Activated naive CD8-positive, alpha-beta T cell treated with anti-CD3 and anti-CD28 coated beads for 36 hours (primary cell): ENCODE measurements around the gene SPDYE5. TPM values are rescaled to one million over a fixed set of nuclear protein-coding genes. Genes with fewer than 3 reads are reported as not detected.
"Not testable (repeated sequence)": the region's sequence is repeated elsewhere in the genome, so short reads cannot be mapped to it uniquely, and the experiment has no call there.

ENCODE experiments used
- DNase-seq: peaks from one replicate; pipeline ENCODE4 v3.0.0; 2021
- H3K27ac Mint-ChIP-seq: one replicate; pipeline ENCODE4 v1.8.0; 2022; ENCODE audit warnings: mild to moderate bottlenecking, moderate library complexity, mixed read lengths
- H3K27me3 Mint-ChIP-seq: one replicate; pipeline ENCODE4 v1.8.0; 2022; ENCODE audit warnings: mild to moderate bottlenecking, mixed read lengths
- H3K36me3 Mint-ChIP-seq: one replicate; pipeline ENCODE4 v1.8.0; 2021; ENCODE audit warnings: mild to moderate bottlenecking, mixed read lengths
- H3K4me1 Mint-ChIP-seq: one replicate; pipeline ENCODE4 v1.8.0; 2021; ENCODE audit warnings: mixed read lengths
- H3K4me3 Mint-ChIP-seq: one replicate; pipeline ENCODE4 v1.8.0; 2022; ENCODE audit warnings: mild to moderate bottlenecking, moderate library complexity, mixed read lengths
- H3K9me3 Mint-ChIP-seq: one replicate; pipeline ENCODE4 v1.8.0; 2022; ENCODE audit warnings: mixed read lengths
- total RNA-seq, 2 experiments: library from RNA; stranded (reverse); gene quantifications; one replicate each; pipeline ENCODE4 v1.2.3, GENCODE V29; 2021

Gene SPDYE5, protein sequence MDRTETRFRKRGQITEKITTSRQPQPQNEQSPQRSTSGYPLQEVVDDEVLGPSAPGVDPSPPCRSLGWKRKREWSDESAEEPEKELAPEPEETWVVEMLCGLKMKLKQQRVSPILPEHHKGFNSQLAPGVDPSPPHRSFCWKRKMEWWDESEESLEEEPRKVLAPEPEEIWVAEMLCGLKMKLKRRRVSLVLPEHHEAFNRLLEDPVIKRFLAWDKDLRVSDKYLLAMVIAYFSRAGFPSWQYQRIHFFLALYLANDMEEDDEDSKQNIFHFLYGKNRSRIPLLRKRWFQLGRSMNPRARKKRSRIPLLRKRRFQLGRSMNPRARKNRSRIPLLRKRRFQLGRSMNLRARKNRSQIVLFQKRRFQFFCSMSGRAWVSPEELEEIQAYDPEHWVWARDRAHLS
- not detected for total RNA-seq

DNA sequence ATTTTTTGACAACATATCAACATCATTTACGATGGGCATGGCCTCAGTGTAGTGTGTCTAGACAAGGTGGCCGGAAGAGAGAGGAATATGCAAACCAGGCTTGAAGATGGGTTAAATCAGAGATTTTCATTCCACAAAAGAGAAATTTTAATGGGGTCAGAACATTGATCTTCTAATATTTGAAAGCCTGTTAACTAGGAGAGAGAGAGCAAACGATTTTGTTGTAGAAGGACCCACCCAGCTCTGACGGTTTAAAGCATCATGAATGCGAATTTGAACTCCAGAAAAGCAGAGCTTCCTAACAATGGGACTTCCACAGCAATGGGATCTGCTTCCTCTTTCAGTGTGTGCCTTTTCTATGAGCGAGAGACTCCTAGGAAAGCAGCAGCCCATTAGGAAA lies at the start of gene SPDYE5:
Gene SPDYE5 (plus strand): TSS at position 301 of the 400 bp plus-strand sequence. CDS start 1,728 bp downstream, outside the sequence.
- not testable (repeated sequence) for DNase-seq, H3K4me3 Mint-ChIP-seq, H3K36me3 Mint-ChIP-seq, H3K9me3 Mint-ChIP-seq, H3K27me3 Mint-ChIP-seq, H3K4me1 Mint-ChIP-seq, H3K27ac Mint-ChIP-seq

- Mint-ChIP-seq H3K4me1 (peaks cover 13% of the 10 kb centered on the region), H3K27ac (peak overlapping the region; percentile 94), H3K36me3 (peaks cover 17% of the 10 kb centered on the region), H3K4me3 (peak overlapping the region; percentile 91)
- not testable (repeated sequence) for H3K9me3 Mint-ChIP-seq, H3K27me3 Mint-ChIP-seq
- peak; percentile 22 for DNase-seq
Measured at GRCh38 chr7:75442465-75443111, 49.5 kb upstream of the SPDYE5 start.

DNA sequence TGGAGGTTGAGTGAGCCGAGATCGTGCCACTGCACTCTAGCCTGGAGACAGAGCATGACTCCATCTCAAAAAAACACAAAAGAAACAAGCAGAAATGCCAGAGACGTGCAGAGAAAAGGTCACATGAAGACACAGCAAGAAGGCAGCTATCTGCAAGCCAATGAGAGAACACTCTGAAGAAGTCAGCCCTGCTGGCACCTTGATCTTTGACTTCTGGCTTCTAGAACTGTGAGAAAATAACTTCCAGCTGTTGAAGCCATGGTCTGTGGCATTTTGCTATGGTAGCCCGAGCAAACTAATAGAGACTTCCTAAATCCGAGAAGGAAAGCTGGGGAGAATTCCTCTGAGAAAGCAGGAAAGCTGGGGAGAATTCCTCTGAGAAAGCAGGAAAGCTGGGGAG lies 42.2 kb upstream of the SPDYE5 start:
- not testable (repeated sequence) for H3K4me1 Mint-ChIP-seq, DNase-seq, H3K27ac Mint-ChIP-seq, H3K27me3 Mint-ChIP-seq, H3K36me3 Mint-ChIP-seq, H3K9me3 Mint-ChIP-seq, H3K4me3 Mint-ChIP-seq

GRCh38 chr7:75452494-75452955 lies 39.6 kb upstream of the SPDYE5 start:
- not testable (repeated sequence) for H3K27ac Mint-ChIP-seq, H3K4me3 Mint-ChIP-seq, H3K27me3 Mint-ChIP-seq, H3K36me3 Mint-ChIP-seq, H3K4me1 Mint-ChIP-seq, DNase-seq, H3K9me3 Mint-ChIP-seq

- H3K4me3 Mint-ChIP-seq, H3K27ac Mint-ChIP-seq, H3K36me3 Mint-ChIP-seq: not testable (repeated sequence)
Measured at GRCh38 chr7:75456403-75456802, 35.7 kb upstream of the SPDYE5 start.

DNA sequence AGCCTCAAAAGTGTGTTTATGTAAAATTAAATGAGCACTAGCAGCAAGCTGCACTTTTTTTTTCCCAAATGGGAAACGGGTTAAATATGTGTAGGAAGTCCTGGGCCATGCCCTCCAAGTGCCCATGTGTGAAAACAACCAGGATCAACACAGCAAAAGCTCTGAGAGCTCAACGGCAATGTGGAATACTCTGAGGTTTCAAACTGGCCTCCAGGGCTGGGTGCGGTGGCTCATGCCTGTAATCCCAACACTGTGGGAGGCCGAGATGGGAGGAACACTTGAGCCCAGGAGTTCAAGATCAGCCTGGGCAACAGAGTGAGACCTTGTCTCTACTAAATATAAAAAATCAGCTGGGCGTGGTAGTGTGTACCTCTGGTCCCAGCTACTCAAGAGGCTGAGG lies 34.1 kb upstream of the SPDYE5 start:
- not testable (repeated sequence) for H3K9me3 Mint-ChIP-seq, H3K27me3 Mint-ChIP-seq, H3K27ac Mint-ChIP-seq

More at GRCh38 chr7:75456403-75456802, 35.7 kb upstream of the SPDYE5 start:
- not testable (repeated sequence) for DNase-seq, H3K9me3 Mint-ChIP-seq, H3K27me3 Mint-ChIP-seq, H3K4me1 Mint-ChIP-seq

GRCh38 chr7:75460541-75460940 lies 31.6 kb upstream of the SPDYE5 start:
- H3K36me3 Mint-ChIP-seq, H3K27ac Mint-ChIP-seq, H3K4me3 Mint-ChIP-seq, DNase-seq, H3K4me1 Mint-ChIP-seq, H3K27me3 Mint-ChIP-seq, H3K9me3 Mint-ChIP-seq: not testable (repeated sequence)

More for the DNA sequence above, 34.1 kb upstream of the SPDYE5 start:
- H3K4me1 Mint-ChIP-seq, H3K36me3 Mint-ChIP-seq, H3K4me3 Mint-ChIP-seq, DNase-seq: not testable (repeated sequence)

- not testable (repeated sequence) for H3K9me3 Mint-ChIP-seq, H3K4me3 Mint-ChIP-seq, H3K4me1 Mint-ChIP-seq, H3K27ac Mint-ChIP-seq, H3K27me3 Mint-ChIP-seq, DNase-seq
- peaks cover 24% of the 10 kb centered on the region for H3K36me3 Mint-ChIP-seq
Measured at GRCh38 chr7:75470166-75470565, 22.0 kb upstream of the SPDYE5 start.

DNA sequence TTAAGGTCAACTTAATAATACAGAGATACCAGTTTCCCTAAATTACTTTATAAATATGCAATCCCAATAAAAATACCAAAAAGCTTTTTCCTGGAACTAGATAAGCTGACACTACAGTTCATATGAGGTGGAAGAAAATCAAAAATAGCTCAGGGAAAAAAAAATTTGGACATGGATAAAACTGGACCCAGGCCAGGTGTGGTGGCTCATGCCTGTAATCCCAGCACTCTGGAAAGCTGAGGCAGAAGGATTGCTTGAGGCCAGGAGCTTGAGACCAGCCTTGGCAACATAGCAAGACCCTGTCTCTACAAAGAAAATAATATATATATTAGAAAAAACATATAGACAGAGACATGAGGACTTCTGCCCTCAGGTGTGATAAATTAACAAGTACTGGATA lies 14.7 kb upstream of the SPDYE5 start:
- not testable (repeated sequence) for H3K9me3 Mint-ChIP-seq, H3K27me3 Mint-ChIP-seq, DNase-seq, H3K4me1 Mint-ChIP-seq, H3K27ac Mint-ChIP-seq, H3K4me3 Mint-ChIP-seq
- H3K36me3 Mint-ChIP-seq: peaks cover 13% of the 10 kb centered on the region

GRCh38 chr7:75480313-75480712 lies 11.8 kb upstream of the SPDYE5 start:
- not testable (repeated sequence) for H3K4me1 Mint-ChIP-seq, H3K27me3 Mint-ChIP-seq, H3K4me3 Mint-ChIP-seq, H3K27ac Mint-ChIP-seq, DNase-seq, H3K9me3 Mint-ChIP-seq
- peaks cover 15% of the 10 kb centered on the region for H3K36me3 Mint-ChIP-seq

DNA sequence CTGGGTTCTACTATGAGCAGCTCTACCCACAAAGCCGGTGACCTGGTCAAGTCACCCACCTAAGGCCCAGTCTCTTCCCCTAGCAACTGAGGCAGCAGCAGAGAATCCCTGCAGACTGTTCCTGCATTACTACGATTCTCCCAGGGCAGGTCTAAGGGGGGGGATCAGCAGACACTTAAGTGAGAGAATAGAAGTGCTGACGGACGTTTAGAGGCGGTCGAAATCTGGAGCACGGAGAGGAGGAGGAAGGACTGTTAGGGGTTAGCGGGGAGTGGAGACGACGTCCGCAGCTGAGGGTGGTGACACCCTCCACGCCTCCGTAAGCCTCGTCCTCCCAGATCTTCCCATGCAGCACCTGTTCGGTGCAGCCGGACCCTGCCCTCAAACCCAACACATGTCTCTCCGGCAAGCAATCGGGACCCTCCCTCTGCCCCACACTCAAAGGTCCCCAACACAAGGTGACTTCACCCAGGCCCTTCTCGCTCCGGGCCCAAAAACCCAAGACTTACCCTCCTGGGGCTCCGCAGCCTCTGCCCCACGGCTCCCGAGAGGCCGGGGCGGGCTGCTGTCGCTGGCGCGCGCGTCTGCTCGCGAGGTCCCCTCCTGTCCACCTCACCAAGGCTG lies 6.7 kb upstream of the SPDYE5 start:
- Mint-ChIP-seq H3K4me3 (peak overlapping the region; percentile 95), H3K27ac (peak overlapping the region; percentile 68), H3K36me3 (peaks cover 15% of the 10 kb centered on the region)
- peak; percentile 5 for DNase-seq
- not testable (repeated sequence) for H3K27me3 Mint-ChIP-seq, H3K4me1 Mint-ChIP-seq, H3K9me3 Mint-ChIP-seq

DNA sequence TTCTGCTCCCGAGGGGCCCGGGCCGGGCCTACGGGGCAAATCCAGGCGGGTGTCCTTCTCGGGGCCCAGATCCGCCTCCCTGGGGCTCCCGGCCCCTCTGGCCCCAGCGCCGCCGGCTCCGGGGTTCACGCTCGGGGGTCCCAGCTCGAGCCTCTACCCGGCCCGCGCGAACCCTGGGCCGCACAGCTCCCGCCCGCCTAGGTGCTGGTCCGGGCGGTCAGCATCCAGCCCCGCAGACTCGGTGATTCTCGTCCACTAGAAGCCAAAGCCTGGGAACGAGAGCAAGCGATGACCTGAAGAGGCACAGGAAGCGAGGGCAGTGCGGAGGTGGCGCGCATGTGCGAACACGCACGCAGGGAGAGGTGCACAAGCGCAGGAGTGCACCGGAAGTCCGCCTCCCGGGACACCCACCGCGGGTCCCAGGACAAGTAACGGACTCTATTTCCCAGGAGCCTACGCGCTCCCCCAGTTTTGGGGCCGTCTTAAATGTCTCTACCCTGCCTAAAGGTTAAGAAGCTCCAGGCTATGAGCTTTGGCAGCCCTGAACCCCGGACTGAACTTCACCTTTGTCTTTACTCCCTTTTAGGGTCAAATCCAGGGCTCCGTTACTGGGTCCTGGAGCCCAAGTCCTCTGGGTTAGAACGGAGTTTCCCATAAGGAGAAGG lies 6.0 kb upstream of the SPDYE5 start, which contains the start of gene POM121C:
Gene POM121C (minus strand): TSS at position 321 of the 665 bp plus-strand sequence. CDS start 44,803 bp downstream, outside the sequence.
- Mint-ChIP-seq H3K36me3 (peaks cover 15% of the 10 kb centered on the region), H3K4me3 (peak within 1 kb of the TSS; percentile 95), H3K27ac (peak within 1 kb of the TSS; percentile 82)
- not testable (repeated sequence) for H3K27me3 Mint-ChIP-seq, H3K9me3 Mint-ChIP-seq, H3K4me1 Mint-ChIP-seq
- peak; percentile 89 for DNase-seq

DNA sequence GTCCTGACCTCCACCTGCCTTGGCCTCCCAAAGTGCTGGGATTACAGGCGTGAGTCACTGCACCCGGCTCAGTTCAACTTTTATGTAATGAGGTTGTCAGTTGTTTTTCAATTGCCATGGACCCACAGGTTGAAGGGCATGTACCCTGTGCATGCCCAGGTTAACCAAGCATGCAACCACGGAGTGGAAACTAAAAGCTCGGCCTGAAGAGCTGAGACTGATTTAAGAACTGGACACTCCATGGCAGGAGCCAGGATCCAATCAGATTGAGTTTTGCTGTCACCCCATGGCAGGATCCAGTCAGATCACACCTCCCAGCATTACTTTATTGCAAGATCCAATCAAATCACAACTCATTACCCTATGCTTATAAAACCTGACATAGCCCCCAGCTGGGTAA lies 16.9 kb downstream of the SPDYE5 start:
- H3K4me3 Mint-ChIP-seq, DNase-seq, H3K27ac Mint-ChIP-seq, H3K36me3 Mint-ChIP-seq, H3K4me1 Mint-ChIP-seq, H3K9me3 Mint-ChIP-seq, H3K27me3 Mint-ChIP-seq: not testable (repeated sequence)

- H3K4me1 Mint-ChIP-seq: peaks cover 15% of the 10 kb centered on the region
- H3K27me3 Mint-ChIP-seq, H3K27ac Mint-ChIP-seq, H3K4me3 Mint-ChIP-seq, DNase-seq, H3K9me3 Mint-ChIP-seq: not testable (repeated sequence)
- H3K36me3 Mint-ChIP-seq: peaks cover 42% of the 10 kb centered on the region
Measured at GRCh38 chr7:75518842-75519241, 26.7 kb downstream of the SPDYE5 start.

DNA sequence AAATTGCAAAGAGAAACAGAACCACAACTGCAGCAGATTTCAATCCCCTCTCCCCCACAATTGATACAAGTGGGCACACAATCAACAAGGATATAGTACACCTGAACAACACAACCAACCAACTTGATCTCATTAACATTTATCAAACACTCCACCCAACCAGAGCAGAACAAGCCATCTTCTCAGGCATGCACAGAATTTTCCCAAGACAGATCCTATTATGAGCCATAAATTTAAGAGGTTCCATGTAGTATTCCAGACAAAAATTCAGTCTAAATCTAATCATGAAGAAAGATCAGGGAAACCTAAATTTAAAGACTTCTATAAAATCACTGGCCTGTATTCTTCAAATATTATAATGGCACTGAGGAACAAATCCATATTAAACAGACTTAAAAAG lies 29.6 kb downstream of the SPDYE5 start:
- not testable (repeated sequence) for H3K27me3 Mint-ChIP-seq, H3K4me3 Mint-ChIP-seq, H3K9me3 Mint-ChIP-seq, H3K27ac Mint-ChIP-seq, DNase-seq
- Mint-ChIP-seq H3K4me1 (peaks cover 29% of the 10 kb centered on the region), H3K36me3 (peaks cover 58% of the 10 kb centered on the region)
